HG03575 (cell line): ENCODE results near the gene TMEM242.

Experiments used
- ATAC-seq: cut with Tn5 transposase; IDR thresholded peaks from one replicate; pipeline ENCODE4 v1.9.1; 2021; ENCODE audit not compliant: unreplicated experiment, insufficient number of reproducible peaks, low FRiP score; ENCODE audit errors: extremely low read depth

Gene TMEM242

DNA sequence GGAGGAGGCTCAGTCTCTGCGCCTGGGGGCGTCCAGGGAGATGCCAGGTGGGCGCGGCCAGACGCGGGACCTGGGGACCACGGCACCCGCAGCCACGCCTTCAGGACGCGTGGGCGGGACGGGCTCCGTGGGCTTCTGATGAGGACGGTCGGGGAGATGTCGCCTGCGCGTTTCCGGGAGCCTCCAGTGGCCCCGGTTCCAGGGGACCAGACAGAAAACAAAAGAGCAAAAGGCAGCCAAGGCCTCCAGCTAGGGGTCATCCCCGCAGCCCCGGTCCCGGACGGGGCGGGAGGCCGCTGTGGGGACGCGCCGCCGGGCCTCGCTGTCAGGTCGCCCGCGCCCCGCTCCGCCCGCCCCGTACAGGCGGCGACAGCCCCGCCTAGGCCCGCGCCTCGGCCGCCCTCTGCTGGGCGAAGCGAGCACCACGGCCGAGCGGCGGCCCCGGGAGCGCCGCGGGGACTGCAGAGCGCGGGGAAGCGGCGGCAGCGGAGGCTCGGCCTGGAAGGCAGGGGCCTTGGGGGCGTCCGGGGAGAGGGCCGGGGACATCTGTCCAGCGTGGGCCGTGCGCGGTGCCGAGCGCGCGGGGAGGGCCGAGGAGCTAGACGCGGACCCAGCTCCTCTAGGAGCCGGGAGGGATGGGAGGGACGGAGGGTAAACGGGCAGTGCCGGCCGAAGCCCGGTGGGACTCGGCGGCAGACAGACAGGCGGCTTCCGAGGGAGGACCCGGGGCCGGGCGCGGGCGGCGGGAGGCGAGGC lies 48.7 kb downstream of the TMEM242 start:
- ATAC-seq: no peak

DNA sequence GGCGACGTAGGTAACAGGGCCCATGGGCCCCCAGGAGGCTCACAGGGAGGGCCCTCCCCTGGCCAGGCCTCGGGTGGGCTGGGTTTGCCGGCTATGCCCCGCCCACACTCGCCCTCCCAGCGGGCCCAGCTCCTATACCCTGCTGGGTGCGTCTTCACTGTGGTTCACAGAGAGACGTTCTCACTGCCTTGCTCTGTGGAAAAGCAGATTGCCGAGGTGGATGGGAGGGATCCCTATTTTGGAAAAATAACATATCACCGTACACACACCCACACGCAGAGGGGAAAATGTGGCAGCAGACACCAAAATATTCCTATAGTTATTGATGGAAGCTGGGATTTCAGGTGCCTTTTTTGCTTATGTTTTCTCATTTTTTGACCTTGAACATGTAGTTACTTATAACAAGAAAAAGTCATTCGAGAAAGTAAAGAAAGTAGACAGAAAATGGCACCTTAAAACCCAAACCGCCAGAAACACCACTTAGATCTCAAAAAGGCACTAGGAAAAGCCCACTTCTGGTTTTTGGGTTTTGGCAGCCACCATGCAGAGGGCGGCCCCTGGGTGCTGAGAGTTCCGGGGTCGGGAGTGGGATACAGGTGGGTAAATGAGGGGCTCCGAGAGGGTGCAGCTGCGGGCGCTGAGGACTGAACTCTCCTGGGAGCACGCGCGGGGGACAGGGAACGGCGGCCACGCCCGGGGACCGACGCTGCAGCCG lies 49.4 kb downstream of the TMEM242 start:
- no peak for ATAC-seq

DNA sequence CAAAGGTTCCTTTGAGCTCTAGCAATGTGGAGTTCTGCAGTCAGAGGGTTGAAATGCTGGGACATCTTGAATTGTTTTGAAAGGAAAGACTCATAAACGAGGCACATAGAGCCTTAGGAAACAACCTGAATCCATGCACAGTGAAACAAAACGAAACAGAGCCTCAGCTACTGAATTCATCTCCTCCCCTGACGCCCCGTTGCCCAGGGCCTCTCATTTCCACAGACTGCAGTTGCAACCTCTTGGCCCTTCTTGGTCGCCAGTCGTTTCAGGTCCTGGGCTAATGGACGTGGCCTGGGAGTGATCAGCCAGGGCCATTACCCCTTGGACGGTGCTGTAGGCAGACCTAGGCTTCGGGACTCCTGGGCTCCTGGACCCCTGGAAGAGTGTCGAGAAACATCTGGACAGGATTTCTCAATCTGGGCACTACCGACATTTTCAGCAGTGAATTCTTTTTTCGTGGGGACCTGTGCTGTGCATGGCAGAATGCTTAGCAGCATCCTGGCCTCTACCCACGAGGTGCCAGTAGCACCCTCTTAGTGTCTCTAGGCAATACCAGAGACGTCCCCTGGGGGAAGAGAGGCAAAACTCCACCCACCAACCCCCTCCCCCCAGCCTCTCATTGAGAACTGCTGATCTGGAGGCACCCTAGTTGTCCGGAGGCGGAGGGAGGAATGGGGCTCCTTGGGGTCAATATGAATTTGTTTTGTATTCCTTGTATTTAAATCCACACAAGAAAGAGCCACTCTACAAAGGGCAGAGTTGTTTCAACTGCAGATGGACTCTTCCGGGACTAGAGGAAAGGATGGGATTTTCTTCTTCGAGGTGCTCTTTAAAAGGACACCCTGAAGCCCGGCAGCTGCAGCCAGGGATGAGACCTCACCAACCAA lies 50.2 kb downstream of the TMEM242 start:
- ATAC-seq: no peak

DNA sequence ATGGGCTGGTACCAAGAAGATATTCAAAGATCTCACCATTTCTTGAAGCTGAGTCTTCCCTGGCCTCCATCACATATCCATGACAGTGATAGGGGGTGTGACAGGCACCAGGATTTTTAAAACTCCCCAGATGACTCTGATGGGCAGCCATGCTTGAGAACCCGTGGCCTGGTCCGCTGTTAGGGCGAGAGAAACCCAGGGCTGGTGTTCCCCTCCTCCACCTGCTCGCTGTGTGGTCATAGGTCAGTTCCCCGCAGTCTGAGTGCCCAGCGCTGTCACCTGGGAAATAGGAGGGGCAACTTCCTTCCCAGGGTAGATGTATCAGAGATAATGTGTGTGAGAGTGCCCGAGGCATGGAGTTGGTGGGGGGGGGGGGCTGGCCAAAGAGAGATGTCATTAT lies 50.9 kb downstream of the TMEM242 start:
- ATAC-seq: no peak

DNA sequence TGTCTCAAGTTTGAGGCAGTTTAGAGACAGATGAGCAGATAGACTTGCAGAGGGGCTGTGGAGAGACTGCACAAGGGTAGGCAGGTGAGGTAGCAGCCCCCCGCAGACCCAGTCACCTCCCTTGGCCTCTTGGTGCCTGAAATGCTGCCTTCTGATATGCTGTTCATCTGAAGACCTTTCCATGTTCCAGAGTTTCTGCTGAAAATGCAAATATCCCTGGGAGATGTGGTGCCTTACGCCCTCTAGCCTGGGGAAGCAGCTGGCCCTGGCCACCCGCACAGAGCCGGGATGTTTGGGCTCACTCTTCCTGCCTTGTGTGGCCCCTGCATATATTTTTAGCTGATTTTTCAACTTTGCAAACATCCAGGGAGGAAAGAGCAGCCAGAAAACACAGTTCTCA lies 51.4 kb downstream of the TMEM242 start:
- no peak for ATAC-seq

DNA sequence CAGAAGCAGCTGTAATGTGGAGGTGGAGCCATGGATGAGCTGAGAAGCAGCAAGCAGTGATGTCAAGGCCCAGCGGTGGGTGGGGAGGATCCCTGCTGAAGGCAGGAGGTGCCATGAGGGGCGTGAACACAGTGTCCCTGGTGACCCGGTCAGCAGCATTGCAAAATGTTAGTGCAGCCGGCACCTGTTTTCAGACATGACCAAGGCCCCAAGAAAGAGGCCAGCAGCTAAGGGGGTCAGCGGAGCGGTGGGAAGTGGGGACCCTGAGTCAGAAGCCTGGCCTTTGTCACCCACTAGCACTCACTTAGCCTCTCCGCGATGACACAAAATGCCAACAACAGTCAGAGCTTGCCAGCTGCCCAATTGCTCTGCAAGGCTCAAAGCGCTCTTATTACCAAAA lies 51.9 kb downstream of the TMEM242 start:
- ATAC-seq: no peak

DNA sequence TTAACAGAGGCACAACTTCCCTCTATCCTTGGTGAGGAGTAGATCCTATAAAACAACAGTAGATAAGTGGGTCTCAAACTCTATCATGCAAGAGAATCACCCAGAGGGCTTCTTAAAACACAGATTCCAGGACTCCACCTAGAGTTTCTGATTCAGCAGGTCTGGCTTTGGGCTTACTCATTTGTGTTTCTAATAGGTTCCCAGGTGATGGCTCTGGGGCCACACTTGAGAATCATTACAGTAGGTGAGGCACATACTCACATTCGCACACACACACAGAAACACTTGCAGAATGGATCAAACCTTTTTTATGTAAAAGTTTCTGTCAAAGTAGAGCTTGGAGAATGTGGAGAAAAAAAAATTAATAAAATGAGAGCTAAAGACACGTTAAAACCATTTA lies 52.4 kb downstream of the TMEM242 start:
- ATAC-seq: no peak

DNA sequence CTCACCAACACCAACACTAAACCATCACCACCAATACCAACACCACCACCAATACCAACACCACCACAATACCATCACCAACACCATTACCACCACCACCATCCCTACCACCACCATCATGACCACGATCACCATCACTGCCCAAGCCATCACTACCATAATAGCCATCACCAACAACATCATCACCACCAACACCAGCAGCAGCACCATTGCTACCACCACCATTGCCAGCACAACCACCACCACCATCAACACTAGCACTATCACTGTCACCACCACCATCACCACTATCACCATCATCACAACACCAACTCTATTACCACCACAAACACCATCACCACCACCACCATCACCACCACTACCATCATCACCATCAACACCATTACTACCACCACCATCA lies 53.0 kb downstream of the TMEM242 start:
- ATAC-seq: no peak

DNA sequence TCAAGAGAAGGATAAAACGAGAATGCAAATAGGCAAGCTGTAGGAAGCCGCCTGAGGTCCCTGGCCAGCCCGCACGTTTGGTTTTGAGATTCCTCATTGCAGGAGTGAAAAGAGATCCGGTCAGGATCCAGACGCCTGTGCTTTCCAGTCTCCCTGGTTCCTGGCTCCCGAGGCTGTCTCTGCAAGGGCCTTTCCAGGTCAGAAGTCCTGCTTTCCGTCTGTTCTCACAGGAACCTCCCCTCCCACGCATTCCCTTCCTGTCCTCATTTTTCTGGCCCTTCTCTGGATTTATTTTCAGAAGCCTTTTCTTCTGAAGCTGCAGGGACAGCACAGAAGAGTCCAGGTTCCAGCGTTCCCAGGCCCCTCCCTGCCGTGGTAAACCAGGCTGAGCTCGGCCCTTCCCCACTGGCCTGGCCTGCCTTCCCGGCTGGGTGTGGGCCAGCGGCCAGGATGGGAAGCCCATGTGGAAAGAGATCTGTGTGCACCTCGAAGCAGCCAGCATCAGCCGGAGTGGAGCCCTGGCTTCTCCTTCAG lies 54.0 kb downstream of the TMEM242 start:
- no peak for ATAC-seq

DNA sequence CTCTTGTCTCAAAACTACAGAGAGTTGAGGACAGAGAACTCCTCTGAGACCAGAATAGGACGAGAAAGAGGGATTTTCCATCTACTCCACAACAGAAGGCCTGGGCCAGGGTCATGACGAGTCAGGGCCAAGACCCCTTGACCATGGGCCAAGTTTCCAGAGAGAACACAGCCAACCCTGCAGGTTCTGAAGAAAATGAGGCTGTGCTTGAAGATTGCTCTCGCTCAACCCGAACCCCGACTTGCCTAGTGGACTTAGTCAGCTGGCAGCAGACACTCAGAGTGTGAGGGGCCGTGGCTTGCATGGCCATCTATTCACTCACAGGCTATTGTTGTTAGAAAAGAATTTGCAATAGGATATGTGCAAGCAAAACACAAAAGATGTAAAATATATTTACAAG lies 54.5 kb downstream of the TMEM242 start:
- no peak for ATAC-seq

DNA sequence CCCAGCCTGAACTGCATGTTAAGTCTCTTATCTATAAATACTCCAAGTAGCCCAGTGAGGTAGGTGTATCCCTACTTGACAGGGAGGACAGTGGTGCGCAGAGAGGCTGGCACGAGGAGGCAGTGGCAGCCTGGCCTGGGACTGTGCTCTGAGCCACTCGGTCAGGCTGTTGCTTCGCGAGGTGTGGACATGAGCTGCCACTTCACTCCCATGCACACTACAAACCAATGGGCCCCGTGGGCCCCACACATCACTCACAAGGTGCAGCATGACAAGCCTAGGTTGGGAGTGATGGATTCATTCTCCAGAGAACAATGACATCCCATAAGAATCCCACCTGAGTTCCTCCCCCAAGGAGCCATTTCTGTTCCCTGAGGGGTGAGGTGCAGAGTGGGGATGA lies 54.9 kb downstream of the TMEM242 start:
- no peak for ATAC-seq

DNA sequence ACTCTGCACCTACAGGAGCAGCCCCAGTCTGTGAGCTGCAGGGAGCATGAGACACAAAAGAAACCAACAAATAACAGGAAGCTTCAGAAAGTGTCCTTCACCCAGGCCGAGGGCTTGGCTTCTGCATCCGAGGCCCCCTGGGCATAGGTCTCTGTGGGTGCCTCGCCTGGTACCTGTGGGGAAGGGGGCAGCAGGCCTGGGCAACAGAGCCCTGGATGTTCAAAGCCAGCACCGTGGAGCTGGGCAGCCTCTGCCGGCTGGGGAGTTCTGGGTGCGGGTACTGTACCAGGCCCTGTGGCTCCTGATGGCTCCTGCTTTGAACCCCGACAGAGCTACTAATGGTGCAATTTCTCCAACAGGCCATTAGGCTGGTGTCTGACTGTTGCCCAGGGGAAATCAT lies 55.7 kb downstream of the TMEM242 start:
- no peak for ATAC-seq

DNA sequence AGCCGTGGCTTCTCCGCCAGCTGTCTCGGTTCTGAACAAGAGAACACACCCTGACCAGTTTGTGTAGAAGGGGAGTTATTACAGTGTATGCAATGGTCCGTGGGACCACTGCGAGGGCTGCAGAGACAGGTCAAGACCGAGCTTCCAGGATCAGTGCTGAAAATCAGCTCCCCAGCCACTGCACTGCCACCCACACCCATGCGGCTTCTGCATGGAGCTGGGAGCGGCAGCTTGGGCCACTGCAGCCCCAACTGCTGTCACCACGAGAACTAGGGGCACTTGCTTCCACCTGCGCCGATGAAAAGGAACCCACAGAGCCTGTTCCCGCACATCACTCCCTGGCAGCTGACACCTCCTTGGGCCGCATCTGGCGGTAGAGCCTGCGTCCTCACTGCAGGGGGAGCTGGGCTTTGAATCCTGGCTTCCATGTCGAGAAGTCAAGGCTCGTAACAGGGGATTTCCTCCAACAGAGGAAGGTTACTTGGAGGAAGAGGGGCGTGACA lies 56.2 kb downstream of the TMEM242 start:
- no peak for ATAC-seq

DNA sequence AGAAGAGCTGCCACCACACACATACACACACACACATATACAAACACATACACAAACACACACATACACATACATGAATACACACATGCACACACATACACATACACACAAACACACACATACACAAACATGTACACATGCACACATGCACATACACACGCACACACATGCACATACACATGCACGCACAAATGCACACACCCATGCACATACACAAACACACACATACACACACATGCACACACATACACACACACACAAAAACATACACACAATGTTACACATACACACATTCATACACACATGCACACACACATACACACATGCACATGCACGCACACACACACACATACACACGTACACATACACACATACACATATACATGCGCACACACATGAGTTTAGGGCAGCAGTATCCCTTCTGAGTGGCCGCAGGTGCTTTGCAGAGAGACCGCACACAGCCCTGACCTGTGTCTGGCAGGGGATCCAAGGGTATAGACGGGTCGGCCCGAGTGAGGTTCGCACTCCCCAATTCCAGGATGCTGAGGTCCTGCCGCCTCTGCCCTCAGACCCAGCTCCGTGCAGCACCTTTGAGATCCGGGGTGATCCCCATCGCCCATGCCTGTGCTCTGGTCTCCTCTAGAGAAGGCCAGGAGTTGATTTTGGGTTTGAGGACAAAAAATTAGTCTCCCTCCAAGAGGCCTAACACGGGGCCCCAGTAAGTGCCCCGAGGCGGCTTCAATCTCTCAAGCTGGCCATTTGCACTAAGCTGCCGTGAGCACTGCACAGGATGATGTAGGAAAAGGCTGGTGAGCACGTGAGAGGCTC lies 56.8 kb downstream of the TMEM242 start:
- ATAC-seq: no peak

DNA sequence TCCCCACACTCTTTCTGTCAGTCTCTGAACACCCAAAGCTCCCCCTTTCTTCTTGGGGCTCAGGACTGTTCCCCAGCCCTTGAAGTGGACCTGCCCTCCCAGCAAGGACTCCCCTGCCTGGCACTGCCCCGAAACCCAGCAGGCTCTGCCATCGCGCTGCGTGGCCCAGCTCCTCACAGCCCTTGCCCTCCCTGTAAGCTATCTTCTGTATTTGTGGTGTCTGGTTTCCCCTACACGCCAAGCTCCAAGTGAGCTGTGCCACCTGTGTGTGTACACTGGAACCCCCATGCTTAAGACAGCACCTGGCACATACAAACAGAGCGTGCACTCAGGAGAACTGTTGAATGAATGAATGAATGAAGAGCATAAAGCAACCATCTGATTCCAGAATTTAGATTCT lies 57.7 kb downstream of the TMEM242 start:
- ATAC-seq: no peak

DNA sequence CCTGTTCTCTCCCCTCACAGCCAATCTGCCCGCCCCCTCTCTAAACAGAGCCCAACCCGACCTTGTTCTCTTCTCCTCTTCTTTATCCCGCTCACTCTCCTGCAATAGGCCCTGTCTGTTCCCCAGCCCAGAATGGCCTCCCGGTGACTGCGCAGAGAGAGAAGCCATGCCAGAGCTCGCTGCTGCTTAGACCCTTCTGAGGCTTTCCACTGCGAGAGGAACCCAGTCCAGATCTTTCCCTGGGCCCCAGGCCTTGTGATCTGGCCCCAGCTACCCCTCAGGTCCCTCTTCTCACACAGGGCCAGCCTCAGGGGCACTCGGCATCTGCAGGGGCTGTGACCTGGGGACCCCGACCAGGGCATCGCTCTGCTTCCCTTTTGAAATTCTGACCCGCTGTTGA lies 58.1 kb downstream of the TMEM242 start:
- no peak for ATAC-seq

DNA sequence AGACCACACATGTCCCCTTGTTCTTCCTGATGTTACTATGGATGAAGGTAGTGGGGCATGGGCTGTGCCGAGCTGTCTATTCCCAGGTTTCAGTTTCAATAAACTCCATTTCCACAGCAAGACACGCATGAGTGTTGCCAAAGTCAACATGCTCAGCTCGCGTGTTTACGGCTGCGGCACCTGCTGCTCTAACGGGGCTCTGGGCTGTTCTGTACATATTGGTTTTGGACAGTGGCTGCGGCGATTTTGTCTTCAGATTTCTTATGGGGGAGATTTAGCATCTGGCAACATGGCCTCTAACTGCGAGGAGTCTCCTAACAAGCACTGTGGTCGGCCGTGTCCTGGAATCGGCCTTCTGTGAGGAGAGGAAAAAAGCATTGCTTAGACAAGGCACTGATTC lies 58.6 kb downstream of the TMEM242 start:
- ATAC-seq: no peak

DNA sequence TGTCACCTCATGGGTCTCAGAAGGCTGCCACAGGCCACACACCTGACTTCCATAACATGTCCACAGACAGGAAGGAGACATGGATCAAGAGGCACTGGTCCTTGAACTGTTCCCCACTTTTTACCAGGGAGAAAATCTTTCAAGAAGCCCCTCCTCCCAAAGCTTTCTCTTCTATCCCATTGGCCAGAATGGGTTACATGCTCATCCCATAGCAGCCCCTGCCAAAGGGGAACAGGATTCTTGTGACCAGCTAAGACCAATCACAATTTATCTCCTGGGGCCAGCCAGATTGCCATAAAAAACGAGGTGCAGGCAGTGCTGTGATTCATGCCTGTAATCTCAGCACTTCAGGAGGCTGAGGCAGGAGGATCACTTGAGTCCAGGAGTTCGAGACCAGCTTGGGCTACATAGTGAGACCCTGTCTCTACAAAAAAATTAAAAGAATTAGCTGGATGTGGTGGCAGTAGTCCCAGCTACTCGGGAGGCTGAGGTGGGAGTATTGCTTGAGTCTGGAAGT lies 59.4 kb downstream of the TMEM242 start:
- no peak for ATAC-seq
